ENCODE data around the gene GPR152. TPM values are rescaled to one million over a fixed set of nuclear protein-coding genes. Genes with fewer than 3 reads are reported as not detected.
A peak's percentile ranks its signal among the peaks of the same experiment; 100 is the strongest.
"Not testable (repeated sequence)": the region's sequence is repeated elsewhere in the genome, so short reads cannot be mapped to it uniquely, and the experiment has no call there.

The GPR152 gene
- total RNA-seq, 1 experiment from 2014 or later = not detected

DNA sequence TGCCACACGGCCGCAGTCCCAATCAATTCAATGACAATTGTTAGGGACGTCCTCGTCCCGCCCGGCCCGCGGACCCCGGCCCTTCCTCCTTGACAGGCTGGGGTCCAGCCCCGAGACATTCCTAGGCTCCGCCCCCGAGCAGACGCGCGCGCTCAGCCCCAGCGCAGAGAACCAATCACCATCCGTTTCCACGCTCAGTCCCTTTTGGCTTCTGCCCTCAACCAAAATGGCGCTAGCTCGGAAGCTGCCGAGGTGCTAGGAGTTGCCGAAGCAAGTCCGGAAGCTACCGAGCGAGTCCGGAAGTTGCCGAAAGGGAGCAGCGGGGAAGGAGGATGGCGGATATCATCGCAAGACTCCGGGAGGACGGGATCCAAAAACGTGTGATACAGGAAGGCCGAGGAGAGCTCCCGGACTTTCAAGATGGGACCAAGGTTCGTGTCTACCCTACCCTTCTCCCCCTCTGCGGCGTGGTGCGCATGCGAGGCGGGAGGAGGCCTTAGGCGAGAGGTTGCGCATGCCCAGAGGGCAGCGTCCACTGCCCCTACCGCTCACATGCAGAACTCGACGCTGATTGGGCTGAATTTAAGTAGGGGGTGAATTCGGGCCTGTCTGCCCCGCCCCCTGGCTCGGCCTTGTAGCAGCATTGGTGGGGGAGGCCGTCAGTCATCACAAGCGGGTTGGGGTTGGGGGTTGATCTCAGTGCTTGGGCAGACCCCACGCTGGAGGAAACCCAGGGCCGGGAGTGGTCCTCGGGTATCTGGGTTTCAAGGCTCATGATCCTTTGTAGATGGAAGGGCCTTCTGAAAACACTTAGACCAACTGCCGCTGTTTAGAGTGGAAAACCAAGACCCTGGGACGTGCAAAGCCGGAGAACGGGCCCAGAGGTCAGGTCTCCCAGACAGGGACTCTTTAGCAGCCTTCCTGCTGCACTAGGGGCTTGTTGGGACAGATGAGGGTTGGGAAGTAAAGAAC lies 30.6 kb upstream of the GPR152 start, which contains the start of gene AIP:
TSS of gene AIP (plus strand) at position 200 of the 972 bp plus-strand sequence. CDS start at position 333, 133 bp downstream.
- POLR2A ChIA-PET = interaction anchor here (0.6 to 1.8 kb wide), 12 partner anchors 9 to 147 kb away, joined by 3 to 16 read pairs (median 5); partner anchors contain the start of genes GSTP1, NUDT8, PPP1CA and RAD9A
- peaks cover 42% of the 10 kb centered on the region for H3K36me3 Mint-ChIP-seq (ENCODE audit: insufficient read depth, unreplicated experiment)
- no peaks in the 10 kb centered on the region for H3K27me3 Mint-ChIP-seq (ENCODE audit: insufficient read depth, unreplicated experiment)
- peak; percentile 100 for DNase-seq
- TF ChIP-seq CTCF (IDR thresholded peaks at IDR 0.05; ENCODE audit: insufficient read depth in 1 of 2, low read depth in 1 of 2, low read length in 1 of 2, severe bottlenecking in 1 of 2, unreplicated experiment in 1 of 2) = peak; percentile 25 to 65
- intact Hi-C loops (cut with micrococcal nuclease; ENCODE audit: unreplicated experiment) = loop anchor here (1.0 to 5.0 kb wide), 7 partner anchors 14 to 81 kb away; partner anchors contain the start of genes CDK2AP2, CORO1B, PPP1CA and RPS6KB2
- Histone ChIP-seq H3K4me1 (peaks cover 4% of the 10 kb centered on the region; the same call in 1 of the 2 replicates), H3K36me3 (ENCODE audit: control insufficient read depth, insufficient read depth, low read length) (peaks cover 4% of the 10 kb centered on the region), H3K27me3 (replicated peaks; ENCODE audit: control insufficient read depth, insufficient read depth, low read length) (no peaks in the 10 kb centered on the region), H3K4me3 (ENCODE audit: low read depth, low read length) (peak within 1 kb of the TSS; percentile 48), H3K9me3 (no peaks in the 10 kb centered on the region)
- H3K27ac Mint-ChIP-seq (ENCODE audit: unreplicated experiment) = peak within 1 kb of the TSS; percentile 99
- CTCF ChIA-PET = interaction anchor here (0.6 to 2.1 kb wide), 6 partner anchors 15 to 132 kb away, joined by 3 to 14 read pairs (median 3); partner anchors contain the start of genes CLCF1, PPP1CA, RAD9A and TMEM134
- peak within 1 kb of the TSS; percentile 99 for H3K4me3 Mint-ChIP-seq (ENCODE audit: unreplicated experiment)
- H3K9me3 Mint-ChIP-seq (ENCODE audit: unreplicated experiment) = no peaks in the 10 kb centered on the region
- BruUV-seq (replicated peaks) = TSS peak; percentile 66
- H3K4me1 Mint-ChIP-seq (ENCODE audit: low read depth, unreplicated experiment) = peaks cover 24% of the 10 kb centered on the region

- peaks cover 24% of the 10 kb centered on the region for H3K4me1 Mint-ChIP-seq (ENCODE audit: low read depth, unreplicated experiment)
- peak overlapping the region; percentile 99 for H3K4me3 Mint-ChIP-seq (ENCODE audit: unreplicated experiment)
- no peaks in the 10 kb centered on the region for H3K9me3 Mint-ChIP-seq (ENCODE audit: unreplicated experiment)
- BruUV-seq (replicated peaks) = TSS peak; percentile 92
- intact Hi-C loops (cut with micrococcal nuclease; ENCODE audit: unreplicated experiment) = loop anchor here (5.0 kb wide), 1 partner anchor 80 kb away; the partner anchor contains the start of genes PPP1CA and TBC1D10C
- H3K27me3 Mint-ChIP-seq (ENCODE audit: insufficient read depth, unreplicated experiment) = no peaks in the 10 kb centered on the region
- no peak for TF ChIP-seq CTCF (IDR thresholded peaks at IDR 0.05; ENCODE audit: insufficient read depth in 1 of 2, low read depth in 1 of 2, low read length in 1 of 2, severe bottlenecking in 1 of 2, unreplicated experiment in 1 of 2)
- Histone ChIP-seq H3K27me3 (replicated peaks; ENCODE audit: control insufficient read depth, insufficient read depth, low read length) (no peaks in the 10 kb centered on the region), H3K4me3 (ENCODE audit: low read depth, low read length) (peak overlapping the region; percentile 48), H3K4me1 (peaks cover 4% of the 10 kb centered on the region; the same call in 1 of the 2 replicates), H3K36me3 (ENCODE audit: control insufficient read depth, insufficient read depth, low read length) (peaks cover 2% of the 10 kb centered on the region; the same call in 1 of the 2 replicates), H3K9me3 (no peaks in the 10 kb centered on the region)
- ChIA-PET POLR2A (interaction anchor here (0.6 to 1.8 kb wide), 12 partner anchors 8 to 148 kb away, joined by 3 to 16 read pairs (median 5); partner anchors contain the start of genes GSTP1, NUDT8, PPP1CA and RAD9A), CTCF (interaction anchor here (0.6 to 2.1 kb wide), 6 partner anchors 14 to 131 kb away, joined by 3 to 14 read pairs (median 3); partner anchors contain the start of genes CLCF1, PPP1CA, RAD9A and TMEM134)
- DNase-seq = no peak
- H3K27ac Mint-ChIP-seq (ENCODE audit: unreplicated experiment) = peak overlapping the region; percentile 99
- peaks cover 38% of the 10 kb centered on the region for H3K36me3 Mint-ChIP-seq (ENCODE audit: insufficient read depth, unreplicated experiment)
These were observed 29.8 kb upstream of the GPR152 start for GRCh38 chr11:67482275-67482826.

DNA sequence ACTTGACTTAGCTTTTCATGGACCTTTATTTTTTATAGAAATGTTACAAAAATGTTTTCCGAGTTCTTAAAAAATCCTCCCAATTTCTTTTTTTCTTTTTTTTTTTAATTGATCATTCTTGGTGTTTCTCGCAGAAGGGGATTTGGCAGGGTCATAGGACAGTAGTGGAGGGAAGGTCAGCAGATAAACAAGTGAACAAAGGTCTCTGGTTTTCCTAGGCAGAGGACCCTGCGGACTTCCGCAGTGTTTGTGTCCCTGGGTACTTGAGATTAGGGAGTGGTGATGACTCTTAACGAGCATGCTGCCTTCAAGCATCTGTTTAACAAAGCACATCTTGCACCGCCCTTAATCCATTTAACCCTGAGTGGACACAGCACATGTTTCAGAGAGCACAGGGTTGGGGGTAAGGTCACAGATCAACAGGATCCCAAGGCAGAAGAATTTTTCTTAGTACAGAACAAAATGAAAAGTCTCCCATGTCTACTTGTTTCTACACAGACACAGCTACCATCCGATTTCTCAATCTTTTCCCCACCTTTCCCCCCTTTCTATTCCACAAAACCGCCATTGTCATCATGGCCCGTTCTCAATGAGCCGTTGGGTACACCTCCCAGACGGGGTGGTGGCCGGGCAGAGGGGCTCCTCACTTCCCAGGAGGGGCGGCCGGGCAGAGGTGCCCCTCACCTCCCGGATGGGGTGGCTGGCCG lies 25.0 kb upstream of the GPR152 start:
- not testable (repeated sequence) for BruUV-seq (replicated peaks); H3K9me3 Mint-ChIP-seq (ENCODE audit: unreplicated experiment)
- POLR2A ChIA-PET = interaction anchor here (0.7 kb wide), 1 partner anchor 18 kb away, joined by 3 read pairs; no protein-coding TSS in a partner anchor

GRCh38 chr11:67476692-67477091 lies 24.2 kb upstream of the GPR152 start:
- H3K27ac Mint-ChIP-seq (ENCODE audit: unreplicated experiment) = peak overlapping the region; percentile 17
- BruUV-seq (replicated peaks); POLR2A ChIA-PET; H3K27me3 Mint-ChIP-seq (ENCODE audit: insufficient read depth, unreplicated experiment); H3K9me3 ChIP-seq; H3K36me3 ChIP-seq (ENCODE audit: control insufficient read depth, insufficient read depth, low read length); H3K36me3 Mint-ChIP-seq (ENCODE audit: insufficient read depth, unreplicated experiment); H3K4me3 ChIP-seq (ENCODE audit: low read depth, low read length); H3K4me1 ChIP-seq; intact Hi-C loops (cut with micrococcal nuclease; ENCODE audit: unreplicated experiment); H3K27me3 ChIP-seq (replicated peaks; ENCODE audit: control insufficient read depth, insufficient read depth, low read length); H3K9me3 Mint-ChIP-seq (ENCODE audit: unreplicated experiment); H3K4me1 Mint-ChIP-seq (ENCODE audit: low read depth, unreplicated experiment); H3K4me3 Mint-ChIP-seq (ENCODE audit: unreplicated experiment); DNase-seq: not testable (repeated sequence)
- CTCF ChIA-PET = interaction anchor here (0.6 to 1.9 kb wide), 2 partner anchors 75 to 621 kb away, joined by 3 to 5 read pairs; partner anchors contain the start of gene PPP1CA

More for the DNA sequence above, 25.0 kb upstream of the GPR152 start:
- H3K27me3 Mint-ChIP-seq (ENCODE audit: insufficient read depth, unreplicated experiment); H3K4me1 Mint-ChIP-seq (ENCODE audit: low read depth, unreplicated experiment); intact Hi-C loops (cut with micrococcal nuclease; ENCODE audit: unreplicated experiment); H3K4me3 ChIP-seq (ENCODE audit: low read depth, low read length); DNase-seq; H3K36me3 Mint-ChIP-seq (ENCODE audit: insufficient read depth, unreplicated experiment); H3K4me1 ChIP-seq; H3K4me3 Mint-ChIP-seq (ENCODE audit: unreplicated experiment); H3K9me3 ChIP-seq; H3K27me3 ChIP-seq (replicated peaks; ENCODE audit: control insufficient read depth, insufficient read depth, low read length); H3K36me3 ChIP-seq (ENCODE audit: control insufficient read depth, insufficient read depth, low read length): not testable (repeated sequence)
- CTCF ChIA-PET = interaction anchor here (0.6 to 1.9 kb wide), 2 partner anchors 76 to 621 kb away, joined by 3 to 5 read pairs; partner anchors contain the start of gene PPP1CA
- peak overlapping the region; percentile 17 for H3K27ac Mint-ChIP-seq (ENCODE audit: unreplicated experiment)

Data from Caco-2 (cell line).